HG03139 (cell line): ENCODE results near the gene SLIT1.
A peak's percentile ranks its signal among the peaks of the same experiment; 100 is the strongest.

Source experiments
- ATAC-seq: cut with Tn5 transposase; IDR thresholded peaks from one replicate; pipeline ENCODE4 v1.9.1; 2021; ENCODE audit not compliant: unreplicated experiment

SLIT1 gene

DNA sequence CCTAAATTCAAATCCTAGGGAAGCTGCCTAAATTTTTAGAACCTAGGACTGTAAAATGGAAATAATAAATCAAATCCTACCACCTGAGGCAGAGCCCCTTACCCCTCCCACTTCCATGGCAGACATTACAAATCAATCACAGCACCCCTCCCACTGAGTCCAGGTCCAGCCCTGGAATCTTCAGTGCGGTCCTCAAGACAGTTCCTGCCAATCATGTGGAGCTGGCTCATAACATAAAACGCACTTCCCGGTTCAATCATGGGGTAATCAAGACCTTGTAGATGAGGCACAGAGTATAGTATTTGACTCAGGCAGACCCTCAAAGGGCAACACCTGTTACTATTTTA, 157.0 kb downstream of the SLIT1 start:
- no peak for ATAC-seq

DNA sequence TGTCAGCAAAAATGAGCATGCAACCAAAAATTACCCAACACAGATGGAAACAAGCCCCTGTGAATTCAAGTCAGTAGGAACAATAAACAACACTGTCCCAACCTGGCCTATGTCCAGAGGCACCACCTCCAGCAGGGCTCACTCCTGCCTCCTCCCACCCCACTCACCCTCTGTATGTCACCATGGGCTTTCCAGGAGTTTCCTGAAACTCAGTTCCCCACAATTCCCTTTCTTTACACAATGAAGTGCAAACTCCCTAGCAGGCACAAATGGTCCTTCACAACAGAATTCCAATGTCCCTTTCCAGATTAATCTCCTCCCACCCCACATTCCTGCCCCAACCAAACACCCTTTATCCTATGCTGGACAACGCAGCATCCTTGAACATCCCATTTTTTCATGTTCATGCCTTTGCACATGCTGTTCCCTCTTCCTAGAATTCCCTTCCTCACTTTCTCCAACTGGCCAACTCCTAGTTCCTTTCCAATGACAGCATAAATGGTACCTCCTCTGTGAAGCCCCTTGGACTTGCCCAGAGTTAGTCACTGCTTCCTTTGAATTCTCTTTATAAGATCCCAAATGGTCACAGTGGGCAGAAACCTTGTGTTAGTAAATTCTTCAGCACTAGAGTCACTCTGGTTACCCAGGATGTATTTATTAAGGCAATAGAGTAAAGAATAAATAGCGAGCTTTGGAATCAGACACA, 157.5 kb downstream of the SLIT1 start:
- ATAC-seq, result no peak

DNA sequence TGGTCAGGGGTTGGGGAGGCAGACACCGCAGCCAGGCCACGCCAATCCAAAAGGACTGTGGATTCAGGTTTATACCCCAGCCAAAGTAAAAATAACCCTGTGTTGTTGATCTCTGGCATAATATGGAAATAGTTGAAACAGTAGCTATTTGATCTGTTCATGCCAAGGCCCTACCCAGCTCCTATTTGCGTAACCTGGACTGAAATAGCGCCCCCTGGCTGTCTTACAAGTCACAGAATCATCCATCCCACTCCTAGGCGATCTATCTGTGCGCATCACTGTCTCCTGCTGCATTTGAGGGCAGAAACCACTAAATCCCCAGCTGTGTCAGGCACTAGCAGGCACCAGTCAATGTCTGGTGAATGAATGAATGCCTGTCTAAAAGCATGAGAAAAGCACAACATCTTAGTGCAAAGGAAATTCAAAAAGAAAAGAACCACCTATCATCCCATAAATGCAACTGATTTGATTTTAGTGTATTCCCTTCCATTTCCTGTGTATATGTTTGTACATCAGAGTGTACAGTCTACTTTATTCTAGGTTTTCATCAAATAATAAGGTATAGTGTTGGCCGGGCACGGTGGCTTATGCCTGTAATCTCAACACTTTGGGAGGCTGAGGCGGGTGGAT, 160.0 kb downstream of the SLIT1 start:
- no peak for ATAC-seq

DNA sequence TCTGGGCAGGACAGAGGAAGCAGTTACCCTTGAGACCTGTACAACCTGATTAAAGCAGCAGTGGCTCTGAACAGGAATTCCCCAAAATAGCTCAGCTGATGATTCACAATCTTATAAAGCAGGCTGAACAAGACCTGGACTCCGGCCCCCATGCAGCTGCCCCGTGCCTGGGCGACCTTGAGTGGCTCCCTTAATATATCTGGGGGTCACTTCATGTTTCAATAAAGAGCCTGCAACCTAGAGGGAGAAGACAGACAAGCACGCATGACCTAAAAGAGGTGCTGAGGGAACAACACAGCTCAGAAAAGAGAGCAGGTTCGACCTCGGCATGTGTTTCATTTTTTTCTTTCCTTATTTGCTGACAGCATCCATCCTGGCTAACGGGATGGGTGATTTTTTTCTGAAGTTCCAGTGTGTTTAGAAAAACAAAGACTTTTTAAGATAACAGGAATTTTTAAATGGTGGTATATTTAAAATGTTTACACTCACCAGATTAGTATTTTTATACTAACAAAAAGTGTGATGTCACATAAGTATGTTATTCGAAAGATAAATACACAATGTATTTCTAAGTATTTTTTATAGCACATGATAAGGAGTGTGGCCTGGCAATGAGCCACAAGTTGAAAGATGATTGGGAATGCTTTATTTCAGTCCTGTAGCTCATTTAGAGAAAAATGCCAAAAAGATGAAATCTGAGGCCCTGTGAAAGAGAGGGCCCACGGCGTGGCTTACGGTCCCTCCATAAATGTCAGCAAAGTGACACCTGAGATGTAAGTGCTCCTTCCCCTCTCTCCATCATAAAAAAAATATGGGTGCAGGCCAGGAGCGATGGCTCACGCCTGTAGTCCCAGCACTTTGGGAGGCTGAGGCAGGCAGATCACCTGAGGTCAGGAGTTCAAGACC, 161.3 kb downstream of the SLIT1 start:
- no peak for ATAC-seq

DNA sequence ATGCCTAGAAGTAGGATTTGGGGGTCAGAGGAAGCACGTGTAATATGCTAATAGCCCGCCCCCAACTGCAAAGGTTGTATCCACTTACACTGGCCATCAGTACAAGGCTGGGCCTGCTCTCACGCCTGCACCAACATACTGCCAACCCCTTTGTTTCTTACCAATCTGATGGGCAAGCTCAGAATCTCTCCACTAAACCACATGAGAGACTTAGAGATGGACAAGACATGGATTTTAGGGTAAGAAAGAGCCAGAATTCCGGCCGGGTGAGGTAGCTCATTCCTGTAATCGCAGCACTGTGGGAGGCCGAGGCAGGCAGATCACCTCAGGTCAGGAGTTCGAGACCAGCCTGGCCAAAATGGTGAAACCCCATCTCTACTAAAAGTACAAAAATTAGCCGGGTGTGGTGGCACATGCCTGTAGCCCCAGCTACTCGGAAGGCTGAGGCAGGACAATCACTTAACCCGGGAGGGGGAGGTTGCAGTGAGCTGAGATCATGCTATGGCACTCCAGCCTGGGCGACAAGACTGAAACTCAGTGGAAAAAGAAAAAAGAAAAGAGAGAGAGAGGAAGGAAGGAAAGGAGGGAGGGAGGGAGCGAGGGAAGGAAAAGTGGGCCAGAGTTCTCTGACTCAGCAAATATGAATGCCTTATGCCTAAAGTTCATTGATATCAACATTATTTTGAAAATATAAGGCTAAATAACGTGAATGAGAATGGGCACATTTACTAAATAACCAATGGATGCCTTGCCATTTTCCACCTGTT, 162.2 kb downstream of the SLIT1 start:
- ATAC-seq, result no peak

DNA sequence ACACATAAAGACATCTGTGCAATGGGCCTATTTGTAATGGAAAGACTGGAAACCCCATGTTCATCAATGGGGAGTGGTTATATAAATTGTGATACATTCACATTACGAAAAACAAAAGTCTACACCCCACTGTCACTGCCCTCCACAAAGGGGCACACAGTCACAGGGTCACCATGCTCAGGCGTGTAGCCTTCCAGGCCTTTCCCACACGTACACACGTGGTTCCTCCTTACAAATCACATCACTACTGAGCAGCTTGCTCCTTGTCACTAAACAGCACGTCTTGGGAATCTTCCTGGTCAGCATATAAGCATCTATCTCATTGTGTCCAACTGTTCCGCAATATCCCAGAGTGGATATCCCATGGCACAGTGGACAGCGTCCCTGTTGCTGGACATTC, 163.1 kb downstream of the SLIT1 start:
- no peak for ATAC-seq

DNA sequence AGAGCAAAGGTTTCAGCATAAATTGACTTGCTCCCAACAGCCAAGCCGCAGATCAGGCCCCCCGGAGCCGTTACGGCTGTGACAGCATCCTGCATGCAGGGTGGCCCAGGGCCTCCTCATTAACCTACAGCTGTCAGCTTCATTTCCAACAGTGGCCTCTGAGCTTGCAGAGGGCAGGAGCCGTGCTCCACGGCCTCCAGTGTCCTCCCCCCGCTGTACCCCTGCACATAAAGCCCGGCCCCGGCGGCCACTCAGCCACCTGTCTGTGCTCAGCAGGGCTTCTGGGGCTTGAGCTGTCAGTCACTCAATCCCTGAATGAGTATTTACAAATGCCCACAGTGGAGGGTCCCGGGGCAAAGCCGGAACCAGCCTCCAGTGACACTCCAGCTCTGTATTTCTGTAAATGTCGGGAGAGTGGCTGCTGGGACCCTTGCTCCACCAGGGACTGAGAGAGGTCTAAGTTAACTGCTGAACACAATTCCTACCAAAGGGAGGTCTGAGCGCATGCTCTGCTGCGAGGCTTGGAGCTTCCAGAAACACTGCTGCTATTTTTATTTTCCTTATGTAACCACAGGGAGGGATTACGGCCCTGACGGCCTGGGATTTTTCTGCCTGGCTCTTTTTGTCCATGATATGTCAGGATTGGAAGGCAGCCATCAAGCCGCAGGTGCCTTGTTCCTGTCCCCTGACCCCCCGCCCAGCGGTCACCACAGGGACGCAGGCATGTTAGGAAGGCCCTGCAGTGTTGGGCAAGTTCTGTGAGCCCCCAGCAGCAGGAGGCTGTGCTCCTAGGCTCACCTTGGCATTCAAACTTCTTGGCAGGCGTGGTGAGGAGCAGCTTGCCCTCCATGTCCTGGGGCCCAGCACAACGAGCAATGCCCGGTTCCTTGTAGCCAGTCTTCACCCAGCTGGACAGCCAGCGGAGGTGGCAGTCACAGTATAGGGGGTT, 165.0 kb downstream of the SLIT1 start:
- no peak for ATAC-seq

DNA sequence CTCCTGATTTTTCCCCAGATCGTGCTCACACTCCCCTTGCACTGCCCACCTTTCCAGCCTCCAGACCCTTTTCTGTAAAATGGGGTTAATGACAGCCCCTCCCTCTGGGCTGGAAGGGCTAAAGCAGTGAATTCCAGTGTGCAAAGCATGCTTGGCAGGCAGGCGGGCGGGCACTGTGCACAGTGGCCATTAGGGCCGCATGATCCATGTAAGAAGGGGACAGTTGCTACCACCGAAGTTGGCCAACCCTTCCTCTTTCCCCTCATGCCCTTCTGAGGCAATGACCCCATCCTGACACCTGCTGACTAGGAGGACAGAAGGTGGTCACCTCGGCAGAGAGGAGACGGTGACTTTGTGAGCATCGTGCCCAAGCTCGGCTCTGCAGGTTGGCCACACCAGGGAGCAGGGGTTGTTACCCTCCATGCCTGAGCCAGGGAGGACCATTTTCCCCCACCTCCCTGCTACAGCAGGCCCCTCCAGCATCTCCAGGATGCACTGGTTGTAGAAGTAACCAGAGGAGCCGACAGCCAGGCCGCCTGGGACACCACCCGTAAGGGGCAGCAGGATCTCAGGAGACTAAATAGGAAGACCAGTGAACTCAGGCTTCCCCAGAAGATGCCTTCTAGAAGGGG, 166.4 kb downstream of the SLIT1 start:
- ATAC-seq, result no peak

DNA sequence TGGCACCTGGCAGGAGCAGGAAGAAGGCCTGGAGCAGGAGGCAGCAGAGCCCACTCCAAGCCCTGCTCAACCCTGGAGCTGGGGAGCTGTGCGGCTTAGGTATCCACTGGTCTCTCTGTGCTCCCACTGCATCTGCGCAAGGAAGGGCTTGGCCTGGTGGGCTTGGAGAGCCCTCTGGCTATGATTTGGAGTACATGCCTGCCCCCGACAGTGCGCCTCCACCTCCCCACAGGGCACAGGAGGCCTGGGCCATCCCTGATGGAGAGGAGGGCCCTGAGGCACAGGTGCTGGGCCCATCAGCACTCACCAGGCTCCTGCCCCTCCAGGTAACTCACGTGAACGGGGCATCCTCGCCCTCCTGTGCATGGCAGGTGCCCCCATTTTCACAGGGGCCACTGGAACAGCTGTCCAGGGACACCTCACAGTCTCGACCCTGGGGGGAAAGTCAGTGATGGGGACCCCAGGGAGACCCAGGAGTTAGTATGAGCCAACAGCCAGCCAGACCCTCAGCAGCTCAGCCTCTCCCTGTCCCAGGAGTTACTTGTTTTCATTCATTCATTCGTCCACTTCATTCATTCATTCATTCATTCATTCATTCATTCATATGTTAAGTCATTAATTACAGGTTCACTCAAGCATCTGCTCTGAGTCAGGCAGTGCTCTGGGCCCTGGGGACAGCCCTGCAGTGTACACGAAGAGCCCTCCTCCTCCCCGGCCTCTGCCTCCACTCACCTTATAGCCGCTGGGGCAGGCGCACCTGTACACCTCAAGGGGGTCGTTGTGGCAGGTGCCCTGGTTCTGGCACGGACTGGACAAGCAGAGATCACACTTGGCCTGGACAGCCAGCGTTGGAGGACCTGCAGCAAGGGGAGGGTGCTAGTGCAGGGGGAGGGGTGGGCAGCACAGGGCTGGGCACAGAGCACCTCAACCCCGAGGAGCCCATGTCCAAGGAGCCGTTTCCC, 167.2 kb downstream of the SLIT1 start:
- no peak for ATAC-seq

DNA sequence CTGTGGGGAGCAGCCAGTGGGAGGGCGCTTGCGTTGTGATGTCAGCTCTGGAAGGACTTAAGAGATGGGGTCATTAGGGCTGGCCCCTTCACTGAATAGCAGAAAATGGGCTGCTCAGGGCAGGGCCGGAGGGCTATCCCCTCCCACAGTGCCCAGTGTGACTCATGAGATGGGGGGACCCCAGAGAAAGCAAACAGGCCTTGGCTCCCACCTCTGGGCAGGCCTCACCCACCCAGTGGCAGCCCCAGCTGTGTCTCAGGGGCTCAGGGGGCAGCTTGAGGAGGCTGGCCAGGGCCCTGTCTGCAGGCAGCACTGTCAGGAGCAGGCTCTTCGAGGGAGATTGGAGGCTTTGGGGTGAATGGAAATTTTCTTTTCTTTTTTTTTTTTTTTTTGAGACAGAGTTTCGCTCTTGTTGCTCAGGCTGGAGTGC, 168.3 kb downstream of the SLIT1 start:
- no peak for ATAC-seq

DNA sequence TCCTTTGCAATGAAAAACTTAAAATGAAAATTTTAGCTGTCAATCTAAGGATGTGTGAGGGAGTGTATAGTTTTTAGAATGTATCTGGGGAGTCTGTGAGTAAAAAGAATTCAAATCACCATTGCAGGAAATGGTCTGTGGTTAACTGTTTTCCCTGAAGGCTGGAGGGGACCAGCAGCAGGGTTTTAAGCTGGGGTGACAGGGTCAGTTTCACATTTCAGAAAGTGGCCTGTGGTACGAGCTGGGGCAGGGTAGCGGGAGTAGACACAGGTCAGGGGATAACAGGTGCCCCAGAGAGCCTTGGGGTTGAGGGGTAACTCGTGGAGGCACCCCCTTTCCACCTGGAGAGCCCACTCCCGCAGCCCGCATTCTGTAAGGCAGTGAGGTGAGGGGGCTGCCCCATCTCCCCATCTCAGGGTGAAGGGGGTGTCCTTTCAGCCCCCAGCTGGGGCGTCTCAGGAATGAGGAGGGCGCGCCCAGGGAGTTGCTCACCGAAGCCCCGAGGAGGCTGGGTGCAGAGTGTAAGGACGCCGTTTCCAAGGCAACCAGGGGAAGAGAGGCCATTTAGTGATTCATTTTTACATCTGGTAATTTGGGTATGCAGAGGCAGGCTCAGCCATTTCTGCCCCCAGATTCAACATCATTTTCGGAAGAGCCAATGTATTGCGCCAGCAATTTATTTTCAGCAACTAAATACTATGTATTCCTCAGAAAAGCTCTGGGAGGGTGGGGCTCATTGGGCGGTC, 168.9 kb downstream of the SLIT1 start:
- ATAC-seq, result peak; percentile 63

DNA sequence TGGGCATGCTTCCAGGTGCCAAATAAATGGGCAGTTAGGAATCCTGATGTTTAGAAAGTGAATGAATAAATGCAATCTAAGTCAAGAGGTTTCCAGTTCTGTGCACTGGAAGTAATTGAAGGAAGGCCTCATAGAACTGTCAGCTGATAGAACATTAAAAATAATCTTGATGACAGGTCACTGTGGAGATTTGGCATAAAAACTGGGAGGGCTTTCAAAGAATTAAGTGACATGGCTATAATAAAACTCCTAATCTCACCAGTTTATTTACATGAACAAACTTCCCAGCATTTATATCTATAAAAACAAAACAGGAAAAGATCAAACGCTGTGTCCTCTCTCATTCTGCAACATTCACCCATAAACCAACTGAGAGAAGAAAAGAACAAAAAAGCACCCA, 170.5 kb downstream of the SLIT1 start:
- ATAC-seq, result no peak

DNA sequence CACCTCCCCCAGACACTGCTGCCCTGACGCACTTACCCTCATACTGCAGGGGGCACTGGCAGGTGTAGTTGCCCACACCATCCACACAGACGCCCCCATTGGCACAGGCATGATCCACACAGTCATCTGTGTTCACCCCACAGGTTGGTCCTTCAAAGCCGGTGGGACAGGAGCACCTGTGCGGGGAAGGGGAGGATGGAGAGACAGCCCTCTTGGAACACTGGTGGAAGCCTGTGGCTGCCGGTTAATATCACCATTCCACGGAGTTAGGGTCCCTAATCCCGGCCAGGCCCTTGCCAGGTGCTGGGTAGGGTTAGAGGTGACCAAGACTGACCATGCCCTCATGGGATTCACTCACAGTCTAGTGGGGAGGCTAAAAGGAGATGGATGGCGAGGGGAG, 171.8 kb downstream of the SLIT1 start:
- ATAC-seq, result no peak

DNA sequence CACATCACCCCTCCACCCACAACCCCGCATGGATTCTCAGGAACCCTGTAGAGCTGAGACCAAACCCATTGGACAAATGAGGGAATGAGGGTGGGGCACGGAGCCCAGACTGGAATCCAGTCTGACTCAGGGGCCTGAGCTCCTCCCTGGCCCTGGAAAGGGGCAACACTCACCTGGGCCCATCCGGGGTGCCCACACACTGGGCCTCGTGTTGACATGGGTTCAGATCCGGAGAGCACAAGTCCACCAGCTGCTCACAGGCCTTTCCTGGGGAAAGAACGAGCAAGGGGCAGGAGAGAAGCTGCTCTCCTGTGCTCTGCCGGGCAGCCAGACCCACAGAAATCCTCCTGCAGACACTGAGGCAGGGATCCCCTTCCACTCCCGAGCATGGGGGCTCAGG, 172.2 kb downstream of the SLIT1 start:
- no peak for ATAC-seq

DNA sequence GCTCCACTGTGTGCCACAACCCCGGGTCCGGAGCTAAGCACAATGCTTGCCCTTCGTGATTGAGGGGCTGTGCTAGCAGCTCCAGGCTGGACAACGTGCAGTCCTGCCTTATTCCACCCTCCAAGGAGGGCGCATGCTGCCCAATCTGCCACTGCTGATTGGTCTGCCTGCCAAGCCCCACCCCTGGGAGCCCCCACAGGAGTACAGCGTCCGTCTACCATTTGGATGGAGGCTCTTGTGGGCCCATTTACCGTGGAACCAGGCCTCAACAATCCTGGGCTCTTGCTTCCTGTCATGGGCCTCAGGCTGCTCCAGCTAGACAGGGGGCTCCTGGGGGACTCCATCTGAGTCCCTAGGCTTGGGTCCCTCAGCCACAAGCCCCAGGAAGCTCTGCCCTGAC, 173.3 kb downstream of the SLIT1 start:
- no peak for ATAC-seq

DNA sequence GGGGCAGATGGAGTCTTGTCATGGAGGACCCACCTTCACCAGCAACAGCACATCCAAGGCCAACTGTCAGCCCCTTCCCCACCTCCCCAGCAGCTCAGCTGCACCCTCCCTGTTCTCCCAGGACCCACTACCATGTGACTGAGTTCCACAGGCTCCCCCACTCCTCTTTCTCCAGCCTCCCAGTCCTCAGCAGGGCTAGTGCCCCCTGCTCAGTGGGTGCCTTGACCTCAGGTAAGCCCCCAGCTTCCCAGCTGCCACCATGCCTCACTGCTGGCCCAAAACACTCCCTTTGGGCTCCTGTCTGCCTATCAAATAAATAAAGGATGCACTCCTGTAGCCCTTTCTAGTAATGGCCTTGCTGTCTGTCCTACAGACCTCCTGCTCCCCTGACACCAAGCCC, 174.4 kb downstream of the SLIT1 start:
- ATAC-seq, result no peak

DNA sequence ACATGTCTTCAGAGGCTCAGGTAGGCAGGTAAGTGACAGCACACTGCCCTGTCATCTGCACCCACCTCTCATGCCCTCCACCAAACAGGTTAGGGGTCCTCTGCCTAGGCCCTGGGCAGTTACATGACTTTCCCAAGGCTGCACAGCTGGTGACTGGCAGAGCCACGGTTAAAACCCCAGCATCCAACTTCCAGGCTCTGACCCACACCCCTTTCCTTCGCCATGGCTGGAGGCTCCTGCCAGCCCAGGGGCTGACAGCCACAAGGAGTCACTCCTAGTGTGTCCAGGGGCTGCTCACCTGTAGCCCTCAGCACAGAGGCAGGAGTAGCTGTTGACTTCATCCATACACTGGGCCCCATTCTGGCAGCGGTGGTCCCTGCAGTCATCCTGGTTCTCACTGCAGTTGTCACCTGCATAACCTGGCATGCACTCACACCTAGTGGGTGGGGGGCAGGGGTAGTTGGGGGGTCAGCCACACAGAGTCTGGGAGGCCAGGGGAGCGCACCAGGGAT, 175.0 kb downstream of the SLIT1 start:
- no peak for ATAC-seq

DNA sequence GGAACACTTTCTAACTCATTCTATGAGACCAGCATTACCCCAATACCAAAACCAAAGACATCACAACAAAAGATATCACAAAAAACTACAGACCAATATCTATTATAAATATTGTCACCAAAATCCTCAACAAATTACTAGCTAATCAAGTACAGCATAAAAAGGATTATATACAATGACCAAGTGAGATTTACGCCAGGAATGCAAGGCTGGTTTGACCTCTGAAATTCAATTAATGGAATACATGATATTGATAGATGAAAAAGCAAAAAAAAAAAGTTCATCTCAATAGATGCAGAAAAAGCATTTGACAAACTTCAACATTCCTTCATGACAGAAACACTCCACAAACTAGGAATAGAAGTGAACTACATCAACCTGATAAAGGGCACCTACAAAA, 178.3 kb downstream of the SLIT1 start:
- ATAC-seq, result no peak
